ENCODE measurements around the gene AKAP8L. TPM values are rescaled to one million over a fixed set of nuclear protein-coding genes. Genes with fewer than 3 reads are reported as not detected.

The AKAP8L gene
- total and polyA plus RNA-seq, 12 donors = 48.3 to 652 (median 131) TPM

DNA sequence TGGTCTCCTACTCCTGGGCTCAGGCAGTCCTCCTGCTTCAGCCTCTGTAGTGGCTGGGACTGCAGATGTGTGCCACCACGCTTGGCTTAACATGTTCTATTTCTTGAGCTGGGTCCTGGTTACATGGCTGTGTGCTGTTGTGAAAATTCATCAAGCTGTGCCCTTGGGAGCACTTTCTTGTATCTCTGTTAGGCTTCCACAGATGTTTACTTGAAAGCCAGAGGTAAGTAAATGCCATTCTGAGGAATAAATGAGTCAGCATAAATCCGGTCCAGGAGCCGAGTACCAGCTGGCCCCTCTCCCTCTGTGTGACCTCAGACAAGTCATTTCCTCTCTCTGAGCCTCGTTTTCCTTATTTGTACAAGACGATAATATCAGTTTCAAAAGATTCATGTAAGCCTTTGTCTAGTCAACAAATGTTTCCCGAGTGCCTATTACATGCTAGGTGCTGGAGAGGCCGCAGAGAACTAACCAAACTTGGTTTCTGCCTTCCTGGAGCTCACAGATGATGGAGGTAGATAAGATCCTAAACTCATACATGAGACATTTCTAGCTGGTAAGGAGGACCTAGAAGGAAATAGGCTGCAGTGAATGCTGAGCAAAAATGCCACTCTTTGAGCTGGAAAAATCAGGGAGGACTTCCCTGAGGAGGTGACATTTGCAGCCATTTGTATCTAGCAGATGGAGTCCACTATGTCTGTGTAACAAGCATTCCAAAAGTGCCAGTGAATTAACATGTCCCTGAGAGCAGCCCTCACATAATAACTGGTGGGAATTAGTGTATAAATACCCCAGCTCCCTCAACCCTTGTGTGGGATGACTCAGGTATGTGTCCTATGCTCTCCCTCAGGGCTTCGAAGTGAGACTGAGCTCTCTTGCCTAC, 48.3 kb upstream of the AKAP8L start:
- H3K27me3 ChIP-seq = peaks cover 30% of the 10 kb centered on the region
- H3K9me3 ChIP-seq (replicated peaks in 1 of 3) = no peaks in the 10 kb centered on the region
- no peak for DNase-seq
- TF ChIP-seq POLR2A (IDR thresholded peaks at IDR 0.05) = no peak
- TF ChIP-seq CTCF (IDR thresholded peaks at IDR 0.05) = no peak
- no peak overlapping the region for H3K4me3 ChIP-seq
- H3K4me1 ChIP-seq (replicated peaks in 1 of 2) = peaks cover 0 to 11% of the 10 kb centered on the region in 2 donors
- WGBS, 4 donors = 21 to 35% (median 31%) methylated on average over 7 to 8 of the region's 8 CpGs
- no peak overlapping the region for H3K27ac ChIP-seq
- no peaks in the 10 kb centered on the region for H3K36me3 ChIP-seq (replicated peaks in 1 of 2)
- intact Hi-C loops (cut with DNase I) = no loop called here

GRCh38 chr19:15464394-15465385, 45.9 kb upstream of the AKAP8L start, which contains the start of gene RASAL3:
Gene RASAL3, minus strand, starts transcription at chr19:15464544. Its CDS starts 186 bp downstream, at chr19:15464358.
- TF ChIP-seq POLR2A (IDR thresholded peaks at IDR 0.05) (no peak), CTCF (IDR thresholded peaks at IDR 0.05) (no peak)
- Histone ChIP-seq H3K9me3 (replicated peaks in 1 of 3) (no peaks in the 10 kb centered on the region), H3K4me3 (peak within 1 kb of the TSS in 2 of 4 donors; percentile 4 to 48), H3K27ac (peak within 1 kb of the TSS in 3 of 5 donors; percentile 23 to 68 (median 44)), H3K36me3 (replicated peaks in 1 of 2) (no peaks in the 10 kb centered on the region), H3K4me1 (replicated peaks in 1 of 2) (peaks cover 0 to 8% of the 10 kb centered on the region in 2 donors), H3K27me3 (peaks cover 23% of the 10 kb centered on the region)
- DNase-seq = no peak
- intact Hi-C loops (cut with DNase I) = no loop called here
- 32 to 38% (median 35%) methylated on average over 16 to 17 of the region's 17 CpGs for WGBS, 4 donors

DNA sequence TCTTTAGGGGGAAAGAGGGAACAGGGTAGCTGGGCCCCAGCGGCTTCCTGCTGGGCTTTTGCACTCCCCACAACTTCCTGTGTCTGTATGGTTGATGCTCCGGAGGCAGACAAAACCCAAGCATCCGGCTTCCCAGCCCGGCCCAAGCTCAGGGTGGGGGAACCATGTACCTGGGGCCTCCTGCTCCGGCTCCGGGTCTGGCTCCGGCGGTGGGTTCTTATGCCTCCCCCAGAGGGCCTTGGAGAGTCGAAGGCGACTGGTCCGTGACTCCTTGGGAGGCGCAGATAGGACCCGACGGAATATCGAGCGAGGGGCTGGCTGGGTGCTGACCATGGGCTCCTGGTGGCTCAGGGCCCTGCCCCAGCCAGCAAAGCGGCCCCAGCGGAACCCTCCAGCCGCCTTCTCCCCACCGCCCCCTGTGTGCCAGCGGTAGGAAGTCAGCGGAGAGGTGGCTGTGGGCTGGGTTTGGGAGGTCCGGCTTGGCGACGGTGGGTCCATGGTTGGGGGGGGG, 45.1 kb upstream of the AKAP8L start:
- H3K4me3 ChIP-seq = peak overlapping the region in 2 of 4 donors; percentile 4 to 48
- no peaks in the 10 kb centered on the region for H3K9me3 ChIP-seq (replicated peaks in 1 of 3)
- H3K4me1 ChIP-seq (replicated peaks in 1 of 2) = peaks cover 0 to 5% of the 10 kb centered on the region in 2 donors
- H3K27ac ChIP-seq = peak overlapping the region in 3 of 5 donors; percentile 23 to 68 (median 44)
- intact Hi-C loops (cut with DNase I) = no loop called here
- WGBS, 4 donors = 24 to 36% (median 35%) methylated on average over 8 to 25 of the region's 25 CpGs; no CpG with 5 or more reads in 1 of the 4 donors
- DNase-seq = no peak
- peaks cover 15% of the 10 kb centered on the region for H3K27me3 ChIP-seq
- TF ChIP-seq POLR2A (IDR thresholded peaks at IDR 0.05) = no peak
- no peak for TF ChIP-seq CTCF (IDR thresholded peaks at IDR 0.05)
- no peaks in the 10 kb centered on the region for H3K36me3 ChIP-seq (replicated peaks in 1 of 2)
